HG03108 (cell line): ENCODE data around the gene TRPM5.
A peak's percentile ranks its signal among the peaks of the same experiment; 100 is the strongest.

Experiments
- ATAC-seq: cut with Tn5 transposase; IDR thresholded peaks from one replicate; pipeline ENCODE4 v1.9.1; 2021; ENCODE audit warnings: moderate library complexity; ENCODE audit not compliant: unreplicated experiment

Gene TRPM5

GRCh38 chr11:2471048-2471803 lies 26.9 kb upstream of the TRPM5 start:
- no peak for ATAC-seq

- ATAC-seq, result no peak
These were observed 26.2 kb upstream of the TRPM5 start for GRCh38 chr11:2470495-2470894.

DNA sequence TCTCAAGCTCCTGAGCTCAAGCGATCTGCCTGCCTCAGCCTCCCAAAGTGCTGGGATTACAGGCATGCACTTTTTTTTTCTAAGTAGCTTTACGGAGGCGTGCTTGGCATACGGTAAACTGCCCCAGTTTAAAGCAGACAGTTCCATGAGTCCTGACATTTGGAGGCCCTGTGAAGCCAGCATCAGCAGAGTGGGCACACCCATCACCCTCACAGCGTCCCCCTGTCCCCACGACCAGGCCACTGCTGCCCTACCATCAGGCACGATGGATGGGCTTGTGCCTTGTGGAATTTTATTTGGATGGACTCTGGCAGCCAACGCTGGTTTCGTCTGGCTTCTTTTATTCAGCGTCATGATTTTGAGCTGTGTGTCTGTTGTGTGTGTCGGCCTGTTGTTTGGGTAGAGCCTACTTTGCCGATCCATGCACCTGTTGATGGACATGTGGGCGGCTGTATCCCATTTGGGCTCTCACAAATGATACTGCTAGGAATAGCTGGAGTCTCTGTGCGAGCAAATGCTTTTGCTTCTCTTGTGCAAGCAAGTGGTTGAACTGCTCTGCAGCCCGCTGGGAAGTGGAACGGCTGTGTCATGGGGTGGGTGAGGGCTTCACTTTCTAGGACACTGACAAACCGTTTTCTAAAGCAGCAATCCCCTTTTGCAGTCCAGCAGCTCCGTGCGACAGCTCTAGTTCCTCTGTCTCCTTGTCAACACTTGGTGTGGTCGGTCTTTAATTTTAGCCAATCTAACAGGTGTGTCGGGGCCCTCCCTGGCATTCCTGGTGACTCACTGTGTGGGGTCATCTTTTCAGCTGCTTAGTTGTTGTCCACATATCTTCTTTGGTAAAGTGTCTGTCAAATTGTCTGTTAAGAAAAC lies 24.3 kb upstream of the TRPM5 start:
- no peak for ATAC-seq

- ATAC-seq, result no peak
These were observed 23.4 kb upstream of the TRPM5 start for GRCh38 chr11:2467695-2468055.

- ATAC-seq, result peak; percentile 74
These were observed 22.8 kb upstream of the TRPM5 start for GRCh38 chr11:2466869-2467694.

GRCh38 chr11:2466069-2466801 lies 21.9 kb upstream of the TRPM5 start:
- no peak for ATAC-seq

GRCh38 chr11:2465202-2466068 lies 21.1 kb upstream of the TRPM5 start:
- ATAC-seq, result no peak

GRCh38 chr11:2464451-2465165 lies 20.3 kb upstream of the TRPM5 start:
- ATAC-seq, result no peak

GRCh38 chr11:2463766-2464277 lies 19.5 kb upstream of the TRPM5 start:
- no peak for ATAC-seq

GRCh38 chr11:2462986-2463765 lies 18.9 kb upstream of the TRPM5 start:
- ATAC-seq, result no peak

DNA sequence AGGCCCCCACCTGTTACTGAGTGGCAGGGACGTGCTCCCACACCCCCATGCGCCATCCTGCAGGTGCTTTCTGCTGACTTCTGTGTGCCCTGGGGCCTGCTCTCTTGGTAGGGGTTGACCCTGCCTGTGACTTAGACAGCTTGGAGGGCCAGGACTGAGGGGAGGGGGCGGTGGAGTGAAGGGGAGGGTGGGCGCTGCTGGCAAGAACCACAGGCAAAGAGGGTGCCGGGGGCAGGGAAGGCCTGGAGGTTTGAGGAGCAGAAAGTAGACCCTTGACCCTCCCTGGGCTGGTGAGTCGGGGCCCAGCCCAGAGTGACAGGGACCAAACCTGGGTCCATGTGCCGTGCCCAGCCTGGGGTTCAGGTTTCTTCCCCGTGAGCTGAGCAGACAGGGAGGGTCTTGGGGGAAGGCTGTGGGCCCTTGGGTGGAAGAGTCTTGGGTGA lies 18.2 kb upstream of the TRPM5 start:
- ATAC-seq, result no peak

DNA sequence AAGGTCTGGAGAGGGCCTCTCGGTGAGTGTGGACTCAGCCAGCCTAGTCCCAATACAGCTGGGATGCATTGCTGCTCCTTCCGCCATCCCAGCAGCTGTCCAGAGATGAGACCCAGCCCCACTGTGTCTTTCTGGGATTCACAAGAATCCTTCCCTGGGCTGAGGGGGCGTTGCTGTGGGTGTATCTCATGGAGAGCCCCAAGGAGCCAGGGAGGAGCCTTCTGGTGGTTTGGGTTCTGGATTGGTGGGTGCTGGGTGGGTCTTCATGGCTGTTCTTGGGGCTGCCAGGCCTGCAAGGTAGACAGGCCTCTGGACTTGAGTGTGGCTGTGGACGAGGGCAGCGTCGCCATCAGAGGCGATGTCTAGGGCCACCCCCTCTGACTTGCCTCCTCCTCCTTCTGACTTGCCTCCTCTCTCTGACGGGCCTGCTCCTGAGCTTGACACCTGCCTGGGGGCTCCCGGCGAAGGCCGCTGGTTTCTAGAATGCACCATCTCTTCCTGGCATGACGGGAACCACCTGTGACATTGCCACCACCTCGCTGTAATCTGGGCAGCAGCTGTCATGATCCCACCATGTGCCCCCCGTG lies 17.7 kb upstream of the TRPM5 start:
- ATAC-seq, result no peak

DNA sequence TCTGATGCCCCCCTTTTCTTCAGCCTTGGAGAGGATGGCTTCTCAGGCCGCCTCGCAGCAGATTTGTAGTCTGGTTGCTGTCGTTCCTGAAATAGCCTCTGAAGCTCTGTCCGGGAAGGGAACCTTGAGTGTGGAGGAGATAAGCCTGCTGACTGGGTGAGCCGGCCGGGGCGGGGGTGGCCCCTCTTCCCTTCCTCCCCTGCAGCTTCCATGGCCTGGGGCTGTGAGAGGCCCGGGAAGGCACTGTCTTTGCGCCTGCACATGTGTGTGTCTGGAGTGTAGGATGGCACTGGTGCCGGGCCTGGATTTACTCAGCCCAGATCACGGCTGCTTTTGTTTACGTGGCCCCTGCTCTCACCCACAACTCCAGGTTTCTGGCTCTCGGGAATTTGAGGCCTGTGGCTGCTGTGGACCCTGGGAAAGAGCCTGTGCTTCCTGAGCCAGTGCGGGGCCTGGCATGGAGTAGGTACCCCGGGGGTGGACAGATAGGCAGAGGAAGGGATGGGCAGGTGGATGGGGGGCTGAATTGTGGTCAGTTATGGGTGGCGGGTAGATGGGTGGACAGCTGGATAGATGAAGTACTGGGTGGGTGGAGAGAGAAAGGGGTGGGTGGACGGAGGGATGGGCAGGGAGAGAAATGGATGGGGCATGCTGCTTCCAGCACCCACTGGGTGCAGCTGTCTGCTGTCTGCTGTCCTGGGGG lies 17.1 kb upstream of the TRPM5 start:
- ATAC-seq, result no peak

- ATAC-seq, result no peak
These were observed 16.4 kb upstream of the TRPM5 start for GRCh38 chr11:2460540-2461252.

DNA sequence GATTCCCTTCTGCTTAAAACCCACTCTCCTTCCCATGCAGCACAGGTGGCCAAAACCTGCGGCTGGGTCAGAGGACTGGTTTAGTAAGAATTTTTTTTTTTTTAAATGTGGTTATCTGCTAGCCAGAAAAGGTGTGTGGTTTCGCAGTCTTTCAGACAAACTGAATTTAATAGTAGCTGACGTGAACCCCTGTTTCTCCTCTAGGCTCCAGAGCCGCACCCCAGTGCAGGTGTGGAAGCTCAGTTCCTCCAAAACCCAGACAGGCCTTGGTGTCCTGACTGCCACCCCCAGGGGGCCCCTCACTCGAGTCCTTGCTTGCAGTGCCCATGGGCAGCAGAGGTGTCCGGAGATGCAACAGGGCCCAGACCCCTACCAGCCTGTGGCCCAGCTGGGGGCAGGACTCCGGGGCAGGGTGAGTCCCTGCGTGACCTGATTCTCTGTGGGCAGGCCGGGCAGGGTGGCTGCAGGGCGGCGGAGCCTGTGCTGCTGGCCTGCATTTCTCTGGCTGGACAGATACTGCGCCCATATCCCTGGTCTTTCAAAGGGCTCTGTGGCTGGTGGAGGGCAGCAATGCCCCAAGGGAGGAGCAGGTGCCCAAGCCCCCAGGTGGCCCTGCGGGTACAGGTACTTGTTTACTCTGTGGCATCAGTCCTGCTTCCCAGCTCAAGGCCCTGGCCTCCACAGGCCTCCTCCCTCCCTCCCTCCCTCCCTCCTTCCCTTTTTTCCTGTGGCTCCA lies 15.7 kb upstream of the TRPM5 start:
- ATAC-seq, result no peak
